Brain microvascular endothelial cell (primary cell): ENCODE results near the gene LMNA.
A peak's percentile ranks its signal among the peaks of the same experiment; 100 is the strongest.

Source experiments
- DNase-seq: peaks from one replicate; pipeline ENCODE4 v3.0.0-alpha.2; 2020
- H3K27ac ChIP-seq: fragments of 250-450 bp; sonication (Bioruptor Pico); 2 replicates; pipeline ENCODE4 v1.5.1; 2020; ENCODE audit warnings: mild to moderate bottlenecking, moderate library complexity
- H3K27me3 ChIP-seq: fragments of 250-450 bp; sonication (Bioruptor Pico); replicated peaks from 2 replicates; pipeline ENCODE4 v1.5.1; 2020; ENCODE audit warnings: mild to moderate bottlenecking
- H3K36me3 ChIP-seq: fragments of 250-450 bp; sonication (Bioruptor Pico); replicated peaks from 2 replicates; pipeline ENCODE4 v1.5.1; 2020; ENCODE audit warnings: mild to moderate bottlenecking
- H3K4me3 ChIP-seq: 2 replicates; pipeline ENCODE4 v1.5.1; 2011; ENCODE audit warnings: low read depth, mild to moderate bottlenecking, control low read depth, low read length, moderate library complexity
- CTCF ChIP-seq: IDR thresholded peaks from 2 replicates; pipeline ENCODE4 v1.5.1; 2011; ENCODE audit warnings: low read depth, mild to moderate bottlenecking, moderate library complexity, low read length, control low read depth, inconsistent platforms; ENCODE audit errors: missing control alignments
- in situ Hi-C: cut with HindIII; loops from 2 replicates; pipeline ENCODE4 v1.10.0; 2017; ENCODE audit warnings: low sequenced_read_pairs, low pct_ligation_motif_present

LMNA gene

GRCh38 chr1:156145650-156146019 is 31.1 kb downstream of the LMNA start:
- Histone ChIP-seq H3K36me3 (peaks cover 8% of the 10 kb centered on the region), H3K27ac (no peak overlapping the region), H3K27me3 (peaks cover 8% of the 10 kb centered on the region), H3K4me3 (no peak overlapping the region)
- DNase-seq: no peak
- TF ChIP-seq CTCF: no peak
- in situ Hi-C loops: no loop called here

- in situ Hi-C loops: no loop called here
- DNase-seq: peak; percentile 92
- H3K27me3 ChIP-seq: peaks cover 8% of the 10 kb centered on the region
- no peak overlapping the region for H3K4me3 ChIP-seq
- TF ChIP-seq CTCF: peak; percentile 73
- H3K36me3 ChIP-seq: peaks cover 2% of the 10 kb centered on the region
- no peak overlapping the region for H3K27ac ChIP-seq
Measured at GRCh38 chr1:156146020-156146768, 31.7 kb downstream of the LMNA start.

GRCh38 chr1:156146769-156147405 is 32.4 kb downstream of the LMNA start:
- Histone ChIP-seq H3K36me3 (no peaks in the 10 kb centered on the region), H3K27me3 (peaks cover 8% of the 10 kb centered on the region), H3K4me3 (no peak overlapping the region), H3K27ac (no peak overlapping the region)
- in situ Hi-C loops: no loop called here
- no peak for DNase-seq
- no peak for TF ChIP-seq CTCF

- H3K27ac ChIP-seq: no peak overlapping the region
- TF ChIP-seq CTCF: no peak
- H3K27me3 ChIP-seq: peaks cover 8% of the 10 kb centered on the region
- H3K36me3 ChIP-seq: no peaks in the 10 kb centered on the region
- H3K4me3 ChIP-seq: no peak overlapping the region
- in situ Hi-C loops: no loop called here
- no peak for DNase-seq
Measured at GRCh38 chr1:156148216-156148615, 33.7 kb downstream of the LMNA start.

- H3K36me3 ChIP-seq: no peaks in the 10 kb centered on the region
- in situ Hi-C loops: no loop called here
- peaks cover 8% of the 10 kb centered on the region for H3K27me3 ChIP-seq
Measured at GRCh38 chr1:156149374-156150332, 35.1 kb downstream of the LMNA start.

More at GRCh38 chr1:156149374-156150332, 35.1 kb downstream of the LMNA start:
- H3K27ac ChIP-seq: no peak overlapping the region
- no peak overlapping the region for H3K4me3 ChIP-seq
- no peak for TF ChIP-seq CTCF
- DNase-seq: no peak
